ENCODE measurements around the gene NDUFV2. TPM values are rescaled to one million over a fixed set of nuclear protein-coding genes. Genes with fewer than 3 reads are reported as not detected.
"Not testable (repeated sequence)": the region's sequence is repeated elsewhere in the genome, so short reads cannot be mapped to it uniquely, and the experiment has no call there.

The NDUFV2 gene
- total RNA-seq, 2 experiments from 2014 or later, result 342 to 361 TPM

DNA sequence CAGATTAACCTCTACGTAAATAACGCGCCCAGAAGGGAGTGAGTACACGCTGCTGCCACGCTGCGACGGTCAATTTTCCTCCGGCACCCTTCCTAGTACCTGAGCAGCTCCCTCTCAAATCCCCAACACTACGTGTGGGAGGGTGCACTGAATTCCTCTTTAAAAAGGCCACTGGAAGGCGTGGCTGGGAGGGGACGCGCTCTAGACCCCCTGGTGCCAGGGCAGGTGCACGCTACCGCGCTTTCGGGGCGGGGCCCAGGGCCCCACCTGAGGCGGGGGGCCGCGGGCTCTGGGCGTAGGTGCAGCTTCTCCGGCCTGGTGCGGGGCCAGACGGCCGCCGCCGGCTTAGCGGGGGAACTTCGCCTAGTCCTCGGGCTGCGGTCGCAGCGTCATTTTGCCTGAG is 33.4 kb downstream of the NDUFV2 start:
- CTCF ChIA-PET, result interaction anchor here (0.6 to 2.4 kb wide), 5 partner anchors 11 to 37 kb away, joined by 3 to 5 read pairs (median 4); no protein-coding TSS in a partner anchor
- POLR2A ChIA-PET, result interaction anchor here (0.7 to 3.2 kb wide), 7 partner anchors 11 to 199 kb away, joined by 3 to 45 read pairs (median 4); partner anchors contain the start of genes NDUFV2 and TWSG1

DNA sequence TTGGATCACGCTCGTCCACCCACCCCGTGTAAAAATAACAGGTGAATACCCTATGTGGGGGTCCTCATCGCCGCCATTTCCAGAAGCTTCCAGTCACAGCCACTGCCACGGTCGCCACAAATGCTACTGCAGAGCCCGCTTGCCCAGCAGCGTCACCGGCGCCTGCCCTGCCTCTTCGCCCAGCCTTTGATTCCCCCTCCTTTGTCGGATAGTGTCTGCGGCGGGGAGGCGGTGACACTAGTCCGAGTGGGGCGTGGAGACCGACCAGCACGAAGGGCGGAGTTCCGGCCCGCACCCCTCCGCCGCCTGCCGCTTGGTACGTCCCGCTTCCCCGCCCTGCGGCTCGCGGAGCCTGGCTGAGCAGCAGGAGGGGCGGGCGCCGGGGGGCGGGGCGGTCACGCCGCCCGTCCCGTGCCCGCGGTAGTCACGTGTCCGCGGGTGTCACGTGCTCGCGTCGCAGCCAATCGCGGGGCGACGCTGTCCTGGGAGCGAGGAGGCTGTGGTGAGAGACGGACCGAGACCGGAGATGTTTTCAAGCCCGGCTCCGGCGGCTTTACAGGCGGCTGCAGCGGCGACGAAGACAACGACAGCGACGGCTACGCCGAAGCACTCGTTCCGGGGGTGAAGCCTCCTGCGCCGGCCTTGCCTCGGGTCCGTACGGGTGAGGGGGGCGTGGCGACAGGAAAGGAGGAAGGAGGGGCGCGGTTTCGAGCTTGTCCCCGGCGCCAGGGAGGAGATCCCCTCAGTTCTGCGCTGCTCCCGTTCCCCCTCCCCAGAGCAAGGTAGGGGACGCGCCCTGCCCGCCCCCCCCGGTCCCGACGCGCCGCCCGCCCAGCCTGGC is 34.0 kb downstream of the NDUFV2 start, which contains the start of gene ANKRD12:
Gene ANKRD12, plus strand, starts transcription at position 467 of the 841 bp plus-strand sequence. CDS start 45,652 bp downstream, outside the sequence.
- CTCF ChIA-PET, result interaction anchor here (0.6 to 2.4 kb wide), 6 partner anchors 11 to 62 kb away, joined by 3 to 5 read pairs (median 4); no protein-coding TSS in a partner anchor
- POLR2A ChIA-PET, result interaction anchor here (0.5 to 4.5 kb wide), 15 partner anchors 11 to 198 kb away, joined by 3 to 45 read pairs (median 5); partner anchors contain the start of genes NDUFV2 and TWSG1

DNA sequence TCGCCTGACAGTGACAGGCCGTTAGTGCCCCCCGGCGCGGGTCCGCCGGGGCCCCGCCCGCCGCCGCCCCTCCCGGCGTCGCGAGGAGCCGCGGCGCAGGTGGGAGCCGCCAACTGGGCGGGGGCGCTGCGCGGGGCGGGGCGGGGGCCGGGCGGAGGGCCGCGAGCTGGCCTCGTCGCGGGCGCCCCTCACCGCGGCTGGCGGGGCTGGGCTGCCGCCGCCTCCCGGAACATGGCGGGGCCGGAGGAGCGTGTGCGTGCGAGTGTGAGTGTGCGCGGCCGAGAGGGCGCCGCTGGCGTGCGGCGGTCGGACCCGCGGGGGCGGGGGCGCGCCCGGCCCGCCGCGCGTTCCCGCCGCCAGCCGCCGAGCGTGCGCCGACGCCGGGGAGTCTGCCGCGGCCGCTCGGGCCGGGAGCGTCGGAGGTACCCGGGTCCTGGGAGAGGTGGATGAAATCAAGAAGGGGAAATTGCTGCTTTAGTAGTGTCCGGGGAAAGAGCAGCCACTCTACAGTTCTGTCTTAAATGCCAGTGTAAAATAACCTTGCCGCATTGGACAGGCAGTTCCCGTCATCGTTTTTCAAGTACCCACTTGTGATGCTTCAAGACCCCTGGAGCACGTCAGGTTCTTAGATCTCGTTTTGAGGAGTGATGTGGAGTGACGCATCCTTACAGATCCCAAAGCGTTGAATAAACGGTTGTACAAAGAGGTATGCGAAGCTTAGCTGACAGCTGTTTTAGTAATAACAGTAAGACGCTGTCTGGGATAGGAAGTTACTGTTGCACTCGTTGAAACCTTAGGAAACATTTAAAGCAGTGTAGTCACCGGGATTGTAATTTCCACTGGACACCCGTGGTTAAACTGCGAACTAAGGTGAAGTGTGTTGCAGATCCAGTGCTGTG is 34.9 kb downstream of the NDUFV2 start:
- POLR2A ChIA-PET, result interaction anchor here (0.5 to 4.5 kb wide), 14 partner anchors 9 to 196 kb away, joined by 3 to 45 read pairs (median 4); partner anchors contain the start of gene NDUFV2
- CTCF ChIA-PET, result interaction anchor here (0.6 to 2.4 kb wide), 10 partner anchors 10 to 295 kb away, joined by 3 to 7 read pairs (median 4); no protein-coding TSS in a partner anchor

DNA sequence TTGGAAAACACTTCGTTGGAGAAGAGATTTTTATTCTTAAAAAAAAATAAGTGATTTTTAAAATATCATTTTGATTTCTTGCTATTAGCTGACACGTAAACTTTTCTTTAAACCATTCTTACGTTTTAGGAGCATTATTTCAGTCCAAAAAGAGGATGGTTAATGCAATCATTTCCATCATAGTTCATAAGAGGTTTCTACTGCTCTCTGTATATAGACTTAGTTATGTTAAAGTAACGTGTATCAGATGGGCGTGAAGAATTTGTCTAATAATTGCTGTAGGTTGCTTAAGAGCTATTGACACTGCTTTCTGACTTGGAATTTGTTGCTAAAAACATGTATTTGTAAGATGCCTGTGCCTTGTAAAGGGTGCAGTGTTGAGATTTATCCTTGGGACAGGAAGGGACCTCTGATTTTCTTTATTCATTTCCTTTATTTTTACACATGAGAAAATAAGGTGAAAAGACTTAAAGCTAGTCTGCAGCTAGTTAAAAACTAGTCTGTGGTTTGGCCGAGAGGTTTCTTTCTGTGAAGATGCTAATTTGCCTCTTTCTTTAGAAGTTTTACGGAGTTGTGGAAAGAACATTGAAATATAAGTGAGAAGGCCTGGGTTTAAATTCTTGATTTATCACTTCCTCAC is 37.0 kb downstream of the NDUFV2 start:
- CTCF ChIA-PET, result interaction anchor here (0.6 to 2.5 kb wide), 4 partner anchors 24 to 267 kb away, joined by 3 to 6 read pairs (median 4); no protein-coding TSS in a partner anchor
- POLR2A ChIA-PET, result interaction anchor here (0.6 to 4.5 kb wide), 8 partner anchors 23 to 104 kb away, joined by 3 to 40 read pairs (median 6); partner anchors contain the start of gene NDUFV2

DNA sequence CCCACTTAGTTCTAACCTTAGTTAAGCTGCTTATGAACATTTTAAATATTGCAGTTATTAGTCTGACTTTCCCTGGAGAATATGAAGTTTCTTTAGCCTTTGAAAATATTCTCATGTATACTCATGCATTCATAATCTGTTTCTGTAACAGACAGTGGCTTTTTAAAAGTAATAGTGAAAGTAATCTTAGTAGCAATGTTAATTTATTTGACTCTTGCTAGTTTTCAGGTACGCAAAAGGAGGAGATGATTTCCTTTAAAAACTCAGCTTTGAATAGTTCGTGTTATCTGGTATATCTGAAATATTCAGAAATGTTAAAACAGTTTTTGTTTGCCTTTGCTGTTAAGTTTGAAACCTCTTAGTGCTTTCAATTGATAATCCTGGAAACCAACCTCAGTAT is 37.9 kb downstream of the NDUFV2 start:
- ChIA-PET POLR2A (interaction anchor here (0.5 to 4.5 kb wide), 5 partner anchors 32 to 194 kb away, joined by 3 to 40 read pairs (median 6); partner anchors contain the start of gene NDUFV2), CTCF (interaction anchor here (1.2 to 2.5 kb wide), 2 partner anchors 25 to 58 kb away, joined by 3 to 5 read pairs; no protein-coding TSS in a partner anchor)

DNA sequence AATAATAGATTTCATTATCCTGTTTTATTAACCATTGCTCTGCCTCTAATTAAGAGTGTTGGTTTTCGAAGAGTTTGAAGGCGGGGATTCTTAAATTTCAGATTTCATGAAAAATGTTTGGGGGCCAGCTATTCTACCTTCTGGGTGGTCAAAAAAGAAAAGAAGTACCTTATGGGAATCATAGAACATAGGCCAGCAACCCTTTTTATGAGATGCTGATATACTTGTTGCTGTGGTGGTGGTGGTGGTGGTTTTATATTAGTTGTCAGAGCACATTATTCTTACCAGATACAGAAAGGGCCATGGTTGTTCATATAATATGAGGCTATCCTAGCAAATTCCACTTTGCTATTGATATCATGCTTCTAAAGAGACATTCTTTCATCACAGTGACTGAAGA is 38.5 kb downstream of the NDUFV2 start:
- POLR2A ChIA-PET, result interaction anchor here (2.4 kb wide), 1 partner anchor 38 kb away, joined by 11 read pairs; the partner anchor contains the start of gene NDUFV2
- CTCF ChIA-PET, result interaction anchor here (1.2 to 1.3 kb wide), 2 partner anchors 24 to 26 kb away, joined by 3 read pairs; no protein-coding TSS in a partner anchor

DNA sequence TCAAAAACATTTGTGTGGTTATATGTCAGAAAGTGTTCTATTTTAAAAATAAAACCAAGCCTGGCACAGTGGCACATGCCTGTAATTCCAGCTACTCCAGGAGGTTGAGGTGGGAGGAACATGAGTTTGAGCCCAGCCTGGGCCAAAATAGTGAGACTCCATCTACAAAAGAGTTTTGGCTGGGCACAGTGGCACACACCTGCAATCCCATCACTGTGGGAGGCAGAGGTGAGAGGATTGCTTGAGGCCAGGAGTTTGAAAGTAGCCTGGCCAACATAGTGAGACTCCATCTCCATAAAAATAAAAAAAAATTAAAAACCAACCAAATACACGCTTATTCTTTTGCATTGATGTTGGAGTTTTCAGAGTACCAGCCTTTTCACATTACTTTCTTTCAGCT is 43.7 kb downstream of the NDUFV2 start:
- ChIA-PET CTCF (no interaction called here), POLR2A (interaction anchor here (0.7 kb wide), 1 partner anchor 44 kb away, joined by 3 read pairs; no protein-coding TSS in a partner anchor)

DNA sequence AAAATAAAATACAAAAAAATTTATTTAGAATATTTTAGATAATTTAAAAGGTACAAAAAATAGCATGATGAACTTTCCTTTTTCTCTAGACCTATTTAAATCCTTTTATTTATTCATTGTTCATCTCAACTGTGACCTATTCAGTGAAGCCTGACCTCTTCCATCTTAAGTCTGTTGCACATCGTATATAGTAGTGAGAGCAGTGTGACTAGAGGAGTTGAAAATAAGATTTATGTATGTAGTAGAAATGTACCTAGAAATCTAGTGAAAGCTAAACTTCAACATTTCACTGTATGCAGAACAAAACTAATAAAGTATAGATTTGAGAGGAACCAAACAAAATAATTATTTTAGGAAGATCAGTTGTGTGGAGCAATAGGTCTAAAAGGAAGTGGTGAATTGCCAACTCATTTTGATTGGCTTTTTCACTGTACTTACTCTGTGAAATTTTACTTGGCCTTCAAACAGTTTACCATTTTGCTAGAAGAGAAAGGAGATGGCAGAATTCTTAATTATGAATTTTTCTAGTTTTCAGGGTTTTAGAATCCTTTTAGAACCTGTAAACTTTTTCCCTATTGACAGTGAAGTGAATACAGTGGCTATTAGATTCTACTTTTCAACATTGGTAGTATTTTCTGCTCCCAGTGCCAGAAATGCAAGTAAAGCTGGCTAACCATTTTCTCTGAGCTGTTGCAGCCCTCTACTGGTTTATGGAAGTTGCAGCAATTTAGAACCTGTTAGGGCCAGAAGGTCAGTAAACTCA is 45.1 kb downstream of the NDUFV2 start:
- POLR2A ChIA-PET, result interaction anchor here (0.5 kb wide), 1 partner anchor 72 kb away, joined by 3 read pairs; no protein-coding TSS in a partner anchor
- CTCF ChIA-PET, result interaction anchor here (1.0 to 1.4 kb wide), 4 partner anchors 11 to 81 kb away, joined by 3 to 4 read pairs (median 3); partner anchors contain the start of gene ANKRD12

DNA sequence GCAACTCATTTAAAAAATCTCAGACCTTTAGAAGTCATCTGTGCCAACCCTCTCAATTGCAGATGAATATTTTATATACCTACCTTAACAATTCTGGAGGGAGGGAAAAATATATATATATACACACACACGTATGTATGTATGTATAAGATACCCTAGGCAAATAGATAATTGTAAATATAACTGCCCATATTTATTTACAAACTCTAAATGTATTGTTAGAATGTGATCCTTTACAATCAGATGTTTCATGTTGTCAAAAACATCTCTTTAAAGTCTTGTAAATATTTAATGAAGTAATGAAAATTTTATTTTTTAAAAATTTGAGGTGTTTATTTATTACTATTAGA is 45.7 kb downstream of the NDUFV2 start:
- POLR2A ChIA-PET, result no interaction called here
- CTCF ChIA-PET, result interaction anchor here (1.0 to 1.4 kb wide), 3 partner anchors 11 to 82 kb away, joined by 3 to 4 read pairs (median 3); partner anchors contain the start of gene ANKRD12

DNA sequence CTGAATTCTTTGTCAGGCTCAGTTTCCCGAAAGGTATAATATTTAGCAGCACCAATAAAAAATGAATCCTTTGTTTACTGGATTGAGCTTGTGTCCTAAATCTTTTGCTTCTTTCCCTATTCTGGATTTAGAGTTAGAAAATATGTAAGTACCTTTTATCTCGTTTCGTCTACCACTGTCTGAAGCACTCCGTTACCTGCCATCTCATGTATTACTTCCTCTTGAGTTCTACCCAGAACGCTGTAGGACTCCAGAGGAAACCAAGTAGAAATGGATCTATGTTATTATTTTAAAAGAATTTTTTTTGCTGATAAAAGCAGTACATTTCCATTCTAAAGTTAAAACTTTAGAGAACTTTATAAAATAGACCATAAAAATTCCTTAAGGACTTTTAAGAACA is 47.6 kb downstream of the NDUFV2 start:
- CTCF ChIA-PET, result no interaction called here
- POLR2A ChIA-PET, result interaction anchor here (1.1 kb wide), 1 partner anchor 12 kb away, joined by 3 read pairs; no protein-coding TSS in a partner anchor

DNA sequence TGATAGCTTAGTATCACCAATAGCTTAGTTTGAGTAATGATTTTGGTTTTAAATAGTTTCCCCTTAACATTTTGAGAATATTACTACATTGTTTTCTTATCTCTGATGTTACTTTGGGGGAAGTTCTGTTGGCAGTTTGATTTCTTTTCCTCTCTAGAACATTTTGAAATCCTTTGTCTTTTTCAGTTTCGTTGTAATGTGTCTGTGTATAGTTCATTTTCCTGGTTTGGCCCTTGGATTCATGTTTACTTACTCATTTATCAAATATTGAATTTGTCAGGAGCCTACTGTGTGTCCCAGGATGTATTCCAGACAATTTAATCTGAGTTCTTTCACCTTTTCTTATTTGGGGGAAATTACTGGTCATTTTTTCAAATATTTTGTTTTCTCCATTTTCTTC is 50.8 kb downstream of the NDUFV2 start:
- CTCF ChIA-PET, result interaction anchor here (1.3 kb wide), 1 partner anchor 17 kb away, joined by 3 read pairs; no protein-coding TSS in a partner anchor

DNA sequence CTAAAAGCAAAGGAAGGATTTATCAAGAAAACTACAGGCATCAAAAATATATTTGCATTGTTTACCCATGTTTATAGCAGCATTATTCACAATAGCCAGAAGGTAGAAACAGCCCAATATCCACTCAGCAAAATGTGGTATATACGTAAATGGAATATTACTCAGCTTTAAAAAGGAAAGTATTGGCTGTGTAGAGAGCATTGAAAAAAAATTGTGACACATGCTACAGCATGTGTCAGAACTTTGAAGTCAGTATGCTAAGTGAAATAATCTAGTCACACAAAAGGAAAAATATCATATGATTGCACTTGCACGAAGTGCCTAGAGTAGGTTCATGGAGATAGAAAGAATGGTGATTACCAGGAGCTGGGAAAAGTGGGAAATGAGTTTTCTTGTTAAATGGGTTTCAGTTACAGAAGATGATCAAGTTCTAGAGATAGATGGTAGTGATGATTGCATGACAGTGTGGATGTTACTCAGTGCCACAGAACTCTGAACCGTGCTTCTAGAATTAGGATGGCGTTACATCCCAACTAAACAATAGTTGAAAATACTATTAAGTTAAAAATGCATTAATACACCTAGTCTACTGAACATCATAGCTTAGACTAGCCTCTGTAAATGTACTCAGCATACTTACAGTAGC is 54.2 kb downstream of the NDUFV2 start:
- POLR2A ChIA-PET, result interaction anchor here (1.1 kb wide), 1 partner anchor 20 kb away, joined by 3 read pairs; the partner anchor contains the start of gene ANKRD12

More for the DNA sequence above, 50.8 kb downstream of the NDUFV2 start:
- POLR2A ChIA-PET, result no interaction called here

DNA sequence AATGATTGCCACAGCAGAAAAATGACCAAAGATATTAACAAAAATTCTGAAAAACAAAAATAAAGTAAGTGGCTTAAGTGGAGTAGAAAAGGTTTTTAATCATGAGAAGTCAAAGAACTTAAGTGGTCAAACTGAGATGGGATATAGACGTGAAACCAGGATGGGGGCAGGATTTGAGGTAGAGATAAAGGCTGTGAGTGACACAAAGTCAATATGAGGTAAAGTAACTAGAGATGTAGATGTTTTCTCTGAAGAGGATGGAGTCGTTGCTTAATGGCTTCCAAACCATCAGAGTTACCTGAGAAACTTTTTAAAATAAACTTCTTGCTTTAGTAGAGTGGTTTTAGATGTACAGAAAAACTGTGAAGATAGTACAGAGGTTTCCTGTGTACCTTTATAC is 55.3 kb downstream of the NDUFV2 start:
- POLR2A ChIA-PET, result no interaction called here

More for the DNA sequence above, 54.2 kb downstream of the NDUFV2 start:
- CTCF ChIA-PET, result no interaction called here

DNA sequence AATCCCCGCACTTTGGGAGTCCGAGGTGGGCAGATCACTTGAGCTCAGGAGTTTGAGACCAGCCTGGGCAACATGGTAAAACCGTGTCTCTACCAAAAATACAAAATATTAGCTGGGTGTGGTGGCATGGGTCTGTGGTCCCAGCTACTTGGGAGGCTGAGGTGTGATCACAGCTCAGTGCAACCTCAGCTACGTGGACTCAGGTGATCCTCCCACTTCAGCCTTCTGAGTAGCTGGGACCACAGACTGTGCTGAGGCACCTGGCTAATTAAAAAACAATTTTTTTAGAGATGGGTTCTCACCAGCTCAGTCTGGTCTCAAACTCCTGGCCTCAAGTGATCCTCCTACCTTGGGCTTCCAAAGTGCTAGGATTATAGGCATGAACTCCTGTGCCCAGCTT is 57.5 kb downstream of the NDUFV2 start:
- ChIA-PET CTCF (interaction anchor here (0.8 to 1.2 kb wide), 3 partner anchors 17 to 357 kb away, joined by 3 to 4 read pairs (median 3); no protein-coding TSS in a partner anchor), POLR2A (interaction anchor here (0.9 to 1.1 kb wide), 2 partner anchors 37 to 84 kb away, joined by 3 read pairs; no protein-coding TSS in a partner anchor)

More for the DNA sequence above, 55.3 kb downstream of the NDUFV2 start:
- CTCF ChIA-PET, result no interaction called here

DNA sequence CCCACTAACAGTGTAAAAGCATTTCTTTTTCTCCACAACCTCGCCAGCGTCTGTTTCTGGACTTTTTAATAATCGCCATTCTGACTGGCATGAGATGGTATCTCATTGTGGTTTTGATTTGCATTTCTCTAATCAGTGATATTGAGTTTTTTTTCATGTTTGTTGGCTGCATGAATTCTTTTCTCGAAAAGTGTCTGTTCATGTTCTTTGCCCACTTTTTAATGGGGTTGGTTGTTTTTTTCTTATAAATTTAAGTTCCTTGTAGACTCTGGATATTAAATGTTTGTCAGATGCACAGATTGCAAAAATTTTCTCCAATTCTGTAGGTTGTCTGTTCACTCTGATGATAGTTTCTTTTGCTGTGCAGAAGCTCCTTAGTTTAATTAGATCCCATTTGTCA is 60.2 kb downstream of the NDUFV2 start:
- CTCF ChIA-PET, POLR2A ChIA-PET: not testable (repeated sequence)

DNA sequence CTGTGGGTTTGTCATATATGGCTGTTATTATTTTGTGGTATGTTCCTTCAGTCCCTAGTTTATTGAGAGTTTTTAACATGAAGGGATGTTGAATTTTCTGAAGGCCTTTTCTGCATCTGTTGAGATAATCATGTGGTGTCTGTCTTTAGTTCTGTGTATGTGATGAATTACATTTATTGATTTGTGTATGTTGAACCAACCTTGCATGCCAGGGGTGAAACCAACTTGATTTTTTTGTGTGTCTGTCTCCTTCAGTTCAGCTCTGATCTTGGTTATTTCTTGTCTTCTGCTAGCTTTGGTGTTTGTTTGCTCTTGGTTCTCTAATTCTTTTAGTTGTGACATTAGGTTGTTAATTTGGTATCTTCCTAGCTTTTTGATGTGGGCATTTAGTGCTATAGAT is 61.6 kb downstream of the NDUFV2 start:
- CTCF ChIA-PET, POLR2A ChIA-PET: not testable (repeated sequence)

DNA sequence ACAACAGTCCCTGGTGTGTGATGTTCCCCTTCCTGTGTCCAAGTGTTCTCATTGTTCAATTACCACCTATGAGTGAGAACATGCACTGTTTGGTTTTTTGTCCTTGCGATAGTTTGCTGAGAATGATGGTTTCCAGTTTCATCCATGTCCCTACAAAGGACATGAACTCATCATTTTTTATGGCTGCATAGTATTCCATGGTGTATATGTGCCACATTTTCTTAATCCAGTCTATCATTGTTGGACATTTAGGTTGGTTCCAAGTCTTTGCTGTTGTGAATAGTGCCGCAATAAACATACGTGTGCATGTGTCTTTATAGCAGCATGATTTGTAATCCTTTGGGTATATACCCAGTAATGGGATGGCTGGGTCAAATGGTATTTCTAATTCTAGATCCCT is 63.4 kb downstream of the NDUFV2 start:
- POLR2A ChIA-PET, CTCF ChIA-PET: not testable (repeated sequence)
